ENCODE measurements around the gene FAM174A.
"Not testable (repeated sequence)": the region's sequence is repeated elsewhere in the genome, so short reads cannot be mapped to it uniquely, and the experiment has no call there.

FAM174A gene

DNA sequence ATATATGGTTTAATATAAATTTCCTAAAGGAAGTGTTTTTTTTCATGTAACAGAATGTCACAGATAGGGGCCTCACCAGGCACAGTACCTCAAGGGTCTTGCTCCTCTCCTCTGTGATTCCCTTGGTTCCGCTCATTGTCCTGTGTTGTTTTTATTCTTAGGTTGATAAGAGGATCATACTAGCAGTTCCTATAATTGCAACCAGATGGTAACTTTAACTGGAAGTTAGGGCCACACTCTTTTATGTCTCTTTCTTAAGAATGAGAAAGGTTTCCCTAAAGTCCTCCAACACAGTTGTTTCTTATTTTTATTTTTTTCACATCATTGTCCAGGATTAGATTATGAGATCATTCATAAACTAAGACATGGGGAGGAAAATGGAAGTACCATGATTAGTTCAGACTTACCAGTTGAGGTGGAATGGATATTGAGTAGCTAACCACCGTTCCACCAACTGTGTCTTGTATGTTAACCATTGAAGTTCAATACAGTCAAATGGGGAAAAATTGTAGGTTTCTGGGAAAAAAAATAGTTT, 41.1 kb downstream of the FAM174A start:
- DNase-seq: no peak

GRCh38 chr5:100577506-100577905, 42.3 kb downstream of the FAM174A start:
- DNase-seq: no peak

GRCh38 chr5:100584069-100584468, 48.9 kb downstream of the FAM174A start:
- no peak for DNase-seq

DNA sequence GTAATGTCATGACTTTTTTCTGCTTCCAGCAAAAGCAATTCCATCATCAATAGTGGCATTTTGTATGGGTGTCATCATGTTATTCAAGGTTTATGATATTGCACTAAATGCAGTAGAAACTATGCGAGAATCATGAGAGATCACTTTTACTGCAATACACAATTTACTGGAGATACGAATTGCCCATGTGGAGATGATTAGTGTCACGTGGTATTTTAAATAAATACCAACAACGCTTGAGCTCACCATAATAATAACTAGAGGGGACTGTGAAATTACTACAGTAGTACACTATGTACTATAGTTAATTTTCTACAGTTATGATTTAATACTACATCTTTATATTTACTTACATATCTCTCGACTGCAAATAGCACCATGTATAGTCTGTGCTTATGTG, 49.7 kb downstream of the FAM174A start:
- no peak for DNase-seq

- DNase-seq: no peak
Observed at GRCh38 chr5:100590867-100591266, 55.7 kb downstream of the FAM174A start.

GRCh38 chr5:100595152-100595811, 60.1 kb downstream of the FAM174A start:
- no peak for DNase-seq

- no peak for DNase-seq
Observed at GRCh38 chr5:100595812-100596173, 60.6 kb downstream of the FAM174A start.

DNA sequence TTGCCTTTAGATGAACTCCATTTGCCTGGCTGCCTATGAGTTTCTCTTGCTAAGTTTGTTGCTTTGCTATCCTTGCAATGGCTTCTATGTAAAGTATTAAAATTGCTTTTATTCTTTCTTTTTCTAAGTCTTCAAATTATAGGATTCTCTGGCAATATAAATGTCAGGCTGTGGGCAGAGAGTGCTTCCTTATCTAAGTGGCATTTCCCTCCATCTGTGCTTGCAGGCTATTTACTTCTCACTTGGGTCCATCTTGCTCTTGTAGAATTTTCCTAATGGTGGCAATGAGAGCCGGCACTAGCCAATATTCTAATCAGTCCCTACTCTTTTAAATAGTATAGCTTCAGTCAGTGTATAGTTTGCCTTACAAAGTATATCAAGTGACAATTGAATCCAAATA, 63.3 kb downstream of the FAM174A start:
- DNase-seq: no peak

DNA sequence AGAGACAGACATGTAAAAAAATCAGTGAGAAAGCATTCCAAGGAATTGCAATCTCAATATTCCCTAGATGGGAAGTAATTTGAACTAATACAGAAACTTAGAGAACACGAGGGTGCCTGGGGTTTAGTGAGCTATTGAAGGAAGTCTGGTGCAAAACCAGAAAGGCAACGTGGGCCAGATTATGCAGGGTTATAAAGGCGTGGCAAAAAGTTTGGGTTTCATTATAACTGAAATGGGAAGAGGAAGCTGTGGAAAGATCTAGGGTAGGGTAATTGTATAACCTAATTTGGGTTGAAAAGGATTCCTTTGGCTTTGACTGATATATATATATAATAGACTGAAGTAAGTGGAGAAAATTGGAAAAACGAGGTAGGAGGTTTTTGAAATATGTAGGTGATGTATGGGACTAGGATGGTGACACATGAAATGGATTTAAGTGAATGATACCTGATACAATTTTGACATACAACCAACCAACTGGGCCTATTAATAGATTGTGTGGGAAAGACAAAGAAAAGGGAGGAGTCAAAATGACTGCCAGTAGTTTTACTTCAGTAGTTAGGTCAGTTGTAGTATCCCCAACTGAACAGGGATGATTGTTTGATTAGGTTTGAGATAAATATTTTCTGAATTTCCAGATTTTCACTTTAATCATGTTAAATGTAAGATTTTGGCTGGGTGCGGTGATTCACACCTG, 65.3 kb downstream of the FAM174A start:
- DNase-seq: no peak

DNA sequence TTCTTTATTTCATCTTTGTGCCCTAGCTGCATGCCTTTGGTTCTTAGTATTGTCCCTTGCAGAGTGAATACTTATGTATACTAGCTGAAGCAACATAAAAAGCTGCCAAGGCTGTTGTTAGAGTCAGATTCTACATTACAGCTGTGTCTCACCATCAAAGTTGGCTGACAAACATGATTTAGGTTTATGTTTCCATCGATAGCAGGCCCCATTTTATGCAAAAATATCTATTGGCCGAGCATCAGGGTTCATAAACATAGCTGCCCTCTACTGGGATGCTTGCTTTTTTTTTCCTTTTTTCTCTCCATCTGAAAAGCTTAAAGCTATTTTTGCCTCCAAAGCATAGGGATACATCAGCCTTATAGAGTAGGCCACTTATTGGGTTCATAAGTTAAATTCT, 68.0 kb downstream of the FAM174A start:
- no peak for DNase-seq

DNA sequence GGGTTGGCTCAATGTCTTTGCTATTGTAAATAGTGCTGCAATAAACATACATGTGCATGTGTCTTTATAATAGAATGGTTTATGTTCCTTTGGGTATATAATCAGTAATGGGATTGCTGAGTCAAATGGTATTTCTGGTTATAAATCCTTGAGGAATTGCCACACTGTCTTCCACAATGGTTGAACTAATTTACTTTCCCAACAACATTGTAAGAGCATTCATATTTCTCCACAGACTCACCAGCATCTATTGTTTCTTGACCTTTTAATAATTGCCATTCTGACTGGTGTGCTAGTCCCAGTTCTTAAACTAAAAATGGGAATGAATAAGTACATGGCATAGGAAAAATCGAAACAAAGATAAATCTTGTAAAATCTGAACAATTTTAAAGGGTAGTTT, 68.8 kb downstream of the FAM174A start:
- DNase-seq: not testable (repeated sequence)

DNA sequence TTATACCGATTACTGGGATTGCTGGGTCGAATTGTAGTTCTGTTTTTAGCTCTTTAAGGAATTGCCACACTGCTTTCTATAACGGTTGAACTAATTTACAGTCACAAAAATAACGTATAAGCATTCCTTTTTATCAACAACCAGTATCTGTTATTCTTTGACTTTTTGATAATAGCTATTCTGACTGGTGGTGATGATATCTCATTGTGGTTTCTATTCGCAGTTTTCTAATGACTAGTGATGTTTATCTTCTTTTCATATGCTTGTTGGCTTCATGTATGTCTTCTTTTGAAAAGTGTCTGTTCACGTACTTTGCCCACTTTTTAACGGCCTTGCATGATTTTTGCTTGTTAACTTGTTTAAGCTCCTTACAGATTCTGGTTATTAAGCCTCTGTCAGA, 74.4 kb downstream of the FAM174A start:
- DNase-seq: no peak

DNA sequence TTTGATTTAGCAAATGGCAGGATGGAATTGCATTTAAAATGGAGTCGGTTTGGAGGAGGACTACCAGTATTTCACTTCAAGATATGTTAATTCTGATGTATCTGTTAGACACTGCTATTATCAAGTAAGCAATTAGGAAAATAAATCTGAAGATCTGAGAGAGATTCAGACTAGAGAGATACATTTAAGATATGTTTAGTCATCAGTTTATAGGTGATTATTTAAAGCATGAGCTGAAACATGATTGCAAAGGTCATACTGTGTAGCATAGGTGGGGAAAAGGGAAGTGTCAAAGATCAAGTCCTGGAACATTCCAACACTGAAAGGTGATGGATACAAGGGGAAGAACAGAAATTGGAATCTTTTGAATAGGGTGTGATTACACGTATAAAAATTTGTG, 79.1 kb downstream of the FAM174A start:
- no peak for DNase-seq

GRCh38 chr5:100615362-100615761, 80.2 kb downstream of the FAM174A start:
- no peak for DNase-seq

DNA sequence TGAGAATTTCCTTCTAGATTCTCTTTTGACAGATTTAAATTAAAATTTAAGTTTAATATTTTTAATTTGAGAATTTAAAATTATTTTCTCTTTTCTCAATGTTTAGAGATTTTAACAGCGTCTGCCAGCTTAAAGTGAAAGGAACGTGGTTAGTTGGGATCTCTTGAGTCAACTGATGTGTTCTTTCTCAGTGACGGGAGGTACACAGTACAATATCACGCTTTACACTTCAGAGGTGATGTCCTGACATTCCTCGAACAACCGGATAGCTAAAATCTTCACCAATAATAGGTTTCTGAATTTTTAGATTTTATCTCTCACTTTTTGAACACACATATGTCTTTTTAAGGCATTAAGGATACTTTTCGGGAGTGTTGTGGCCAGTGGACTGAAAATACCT, 81.1 kb downstream of the FAM174A start:
- no peak for DNase-seq

GRCh38 chr5:100616981-100617380, 81.8 kb downstream of the FAM174A start:
- no peak for DNase-seq

DNA sequence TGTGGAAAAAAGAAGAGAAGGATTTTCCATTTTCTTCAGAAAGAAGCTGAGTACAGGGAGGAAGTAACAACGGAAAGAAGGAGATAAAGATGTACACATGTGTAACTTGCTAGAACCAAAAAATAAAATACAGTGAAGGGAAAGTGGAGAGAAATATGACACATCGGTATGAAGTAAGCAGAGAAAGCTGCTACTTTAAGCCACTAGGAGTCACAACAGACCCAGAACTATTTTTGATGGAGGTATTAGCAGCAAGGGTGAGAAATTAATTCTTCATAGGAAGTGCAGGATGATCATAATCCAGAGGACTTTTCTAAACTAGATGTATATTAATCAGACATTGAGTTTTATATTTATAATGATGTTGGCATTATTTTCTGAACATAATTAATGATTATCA, 88.5 kb downstream of the FAM174A start:
- peak in 2 of 6 experiments; percentile 4 to 13 for DNase-seq

DNA sequence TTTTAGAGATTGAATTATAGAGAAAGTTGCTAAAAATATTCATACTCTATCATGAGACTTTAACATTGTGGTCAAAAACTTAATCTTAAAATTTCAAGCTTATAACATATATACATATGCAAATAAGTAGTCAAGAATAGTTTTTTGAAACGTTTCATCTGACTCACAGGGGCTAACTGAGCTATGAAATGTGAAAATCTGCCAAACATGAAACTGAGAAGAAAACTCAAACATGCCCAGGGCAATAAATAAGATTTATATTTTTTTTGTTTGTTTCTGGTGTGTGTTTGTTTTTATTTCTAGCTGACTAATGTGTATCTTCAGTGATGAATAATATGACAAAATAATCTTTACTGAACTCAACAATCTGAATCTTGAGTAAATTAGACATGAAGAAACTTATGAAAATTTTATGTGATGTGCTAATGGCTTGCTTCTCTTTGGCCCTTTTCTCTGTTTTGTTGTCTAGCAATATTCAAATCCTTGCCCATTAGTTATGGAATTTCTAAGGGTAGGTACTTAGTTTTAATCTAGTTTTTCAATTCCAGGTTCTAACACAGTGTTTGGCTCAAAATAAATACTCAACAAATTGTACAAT, 99.9 kb downstream of the FAM174A start:
- DNase-seq: no peak

Measured in stimulated activated naive CD4-positive, alpha-beta T cell (primary cell).